ENCODE data around the gene PTTG1IP.

The PTTG1IP gene

DNA sequence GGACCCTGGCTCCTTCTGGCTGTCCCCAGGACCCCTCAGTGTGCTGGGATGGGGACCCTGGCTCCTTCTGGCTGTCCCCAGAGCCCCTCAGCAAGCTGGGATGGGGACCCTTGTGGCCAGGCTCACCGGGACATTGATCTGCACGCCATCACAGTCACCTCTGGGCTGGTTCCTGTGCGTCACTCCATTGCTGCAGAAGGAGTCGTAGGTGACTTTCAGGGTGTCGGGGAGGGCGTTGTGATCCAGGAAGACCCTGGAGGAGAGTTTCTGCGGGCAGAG lies 19.7 kb upstream of the PTTG1IP start:
- Histone ChIP-seq H3K4me1 (ENCODE audit: control insufficient read depth, insufficient read depth, low read length, unreplicated experiment) (no peaks in the 10 kb centered on the region), H2AFZ (ENCODE audit: low read length, unreplicated experiment) (no peak overlapping the region), H3K4me3 (ENCODE audit: low read depth, low read length) (no peak overlapping the region), H3K27ac (ENCODE audit: low read depth, low read length) (no peak overlapping the region), H3K27me3 (ENCODE audit: insufficient read depth, low read length) (peaks cover 48% of the 10 kb centered on the region), H3K36me3 (ENCODE audit: insufficient read depth, low read length) (no peaks in the 10 kb centered on the region), H3K79me2 (ENCODE audit: control insufficient read depth, insufficient read depth, low read length, unreplicated experiment) (no peaks in the 10 kb centered on the region)

DNA sequence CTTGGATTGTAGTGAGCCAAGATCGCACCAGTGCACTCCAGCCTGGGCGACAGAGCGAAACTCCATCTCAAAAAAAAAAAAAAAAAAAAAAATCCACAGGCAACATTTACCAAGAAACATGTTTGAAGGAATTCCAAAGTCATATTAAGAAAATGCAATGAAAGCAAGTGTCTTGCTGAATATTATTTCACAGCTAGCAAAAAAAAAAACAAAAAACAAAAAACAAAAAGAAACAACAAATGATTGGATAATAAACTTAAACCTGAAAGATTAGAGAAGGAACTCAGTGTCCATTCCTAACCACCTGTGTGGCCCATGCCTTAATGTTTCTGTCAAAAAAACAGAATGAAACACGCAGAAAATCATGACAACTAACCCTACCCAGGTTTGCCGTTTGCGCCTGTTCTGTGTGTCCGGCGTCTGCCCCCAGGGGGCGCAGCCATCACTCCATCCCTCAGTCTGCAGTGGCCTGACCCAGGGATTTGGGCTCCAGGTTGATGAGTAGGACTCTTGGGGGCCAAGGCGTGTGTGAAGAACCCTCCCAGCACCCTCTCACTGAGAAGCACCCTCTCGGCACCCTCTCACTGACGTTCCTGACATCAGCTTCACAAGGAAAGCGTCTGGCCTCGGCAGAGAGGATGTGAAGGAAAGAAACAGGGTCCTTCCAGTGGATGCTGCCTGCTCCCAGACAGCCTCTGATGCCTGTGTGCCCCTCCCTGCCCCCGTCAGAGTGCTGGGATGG lies 19.2 kb upstream of the PTTG1IP start:
- Histone ChIP-seq H3K36me3 (ENCODE audit: insufficient read depth, low read length) (no peaks in the 10 kb centered on the region), H3K27ac (ENCODE audit: low read depth, low read length) (no peak overlapping the region), H3K79me2 (ENCODE audit: control insufficient read depth, insufficient read depth, low read length, unreplicated experiment) (no peaks in the 10 kb centered on the region), H3K4me1 (ENCODE audit: control insufficient read depth, insufficient read depth, low read length, unreplicated experiment) (no peaks in the 10 kb centered on the region), H3K27me3 (ENCODE audit: insufficient read depth, low read length) (peaks cover 42% of the 10 kb centered on the region; the same call in 1 of the 2 replicates), H3K4me3 (ENCODE audit: low read depth, low read length) (no peak overlapping the region), H2AFZ (ENCODE audit: low read length, unreplicated experiment) (no peak overlapping the region)

DNA sequence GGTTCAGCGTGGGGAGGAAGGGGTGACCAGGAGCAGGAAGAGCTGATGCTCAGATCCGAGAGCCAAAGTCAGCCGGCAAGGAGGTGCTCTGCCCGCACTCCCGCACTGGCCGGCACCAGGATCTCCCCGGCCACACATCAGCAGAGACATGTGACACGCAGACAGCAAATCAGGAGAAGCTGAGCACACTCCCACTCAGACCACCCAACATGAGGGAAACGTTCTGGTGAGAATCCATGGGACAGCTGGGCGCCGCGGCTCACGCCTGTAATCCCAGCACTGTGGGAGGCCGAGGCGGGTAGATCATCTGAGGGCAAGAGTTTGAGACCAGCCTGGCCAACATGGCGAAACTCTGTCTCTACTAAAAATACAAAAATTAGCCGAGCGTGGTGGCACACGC lies 18.6 kb upstream of the PTTG1IP start:
- no peak overlapping the region for H2AFZ ChIP-seq (ENCODE audit: low read length, unreplicated experiment)
- no peak overlapping the region for H3K27ac ChIP-seq (ENCODE audit: low read depth, low read length)
- no peaks in the 10 kb centered on the region for H3K4me1 ChIP-seq (ENCODE audit: control insufficient read depth, insufficient read depth, low read length, unreplicated experiment)
- H3K36me3 ChIP-seq (ENCODE audit: insufficient read depth, low read length): no peaks in the 10 kb centered on the region
- no peaks in the 10 kb centered on the region for H3K79me2 ChIP-seq (ENCODE audit: control insufficient read depth, insufficient read depth, low read length, unreplicated experiment)
- no peak overlapping the region for H3K4me3 ChIP-seq (ENCODE audit: low read depth, low read length)
- H3K27me3 ChIP-seq (ENCODE audit: insufficient read depth, low read length): peaks cover 40% of the 10 kb centered on the region; the same call in 1 of the 2 replicates

DNA sequence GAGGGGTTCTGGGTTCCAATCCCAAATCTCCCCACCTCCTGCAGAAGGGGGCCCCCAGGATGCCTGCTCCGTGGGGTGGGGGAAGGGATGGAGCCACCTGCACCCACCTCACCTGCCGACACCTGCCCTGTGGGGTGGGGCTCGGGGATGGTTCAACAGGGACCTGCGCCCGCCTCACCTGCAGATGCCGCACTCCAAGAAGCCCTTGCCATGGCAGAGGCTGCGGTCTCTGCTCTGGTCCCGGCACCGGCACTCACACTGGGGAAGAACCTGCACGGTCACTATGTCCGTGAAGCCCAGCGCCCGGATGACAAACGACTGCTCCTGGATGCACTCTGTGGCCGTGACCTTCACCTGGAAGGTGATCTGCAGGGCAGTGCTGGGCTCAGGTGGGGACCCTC lies 18.1 kb upstream of the PTTG1IP start:
- Histone ChIP-seq H3K27ac (ENCODE audit: low read depth, low read length) (no peak overlapping the region), H3K79me2 (ENCODE audit: control insufficient read depth, insufficient read depth, low read length, unreplicated experiment) (no peaks in the 10 kb centered on the region), H3K36me3 (ENCODE audit: insufficient read depth, low read length) (no peaks in the 10 kb centered on the region), H3K27me3 (ENCODE audit: insufficient read depth, low read length) (peaks cover 40% of the 10 kb centered on the region; the same call in 1 of the 2 replicates), H2AFZ (ENCODE audit: low read length, unreplicated experiment) (no peak overlapping the region), H3K4me3 (ENCODE audit: low read depth, low read length) (no peak overlapping the region), H3K4me1 (ENCODE audit: control insufficient read depth, insufficient read depth, low read length, unreplicated experiment) (no peaks in the 10 kb centered on the region)

DNA sequence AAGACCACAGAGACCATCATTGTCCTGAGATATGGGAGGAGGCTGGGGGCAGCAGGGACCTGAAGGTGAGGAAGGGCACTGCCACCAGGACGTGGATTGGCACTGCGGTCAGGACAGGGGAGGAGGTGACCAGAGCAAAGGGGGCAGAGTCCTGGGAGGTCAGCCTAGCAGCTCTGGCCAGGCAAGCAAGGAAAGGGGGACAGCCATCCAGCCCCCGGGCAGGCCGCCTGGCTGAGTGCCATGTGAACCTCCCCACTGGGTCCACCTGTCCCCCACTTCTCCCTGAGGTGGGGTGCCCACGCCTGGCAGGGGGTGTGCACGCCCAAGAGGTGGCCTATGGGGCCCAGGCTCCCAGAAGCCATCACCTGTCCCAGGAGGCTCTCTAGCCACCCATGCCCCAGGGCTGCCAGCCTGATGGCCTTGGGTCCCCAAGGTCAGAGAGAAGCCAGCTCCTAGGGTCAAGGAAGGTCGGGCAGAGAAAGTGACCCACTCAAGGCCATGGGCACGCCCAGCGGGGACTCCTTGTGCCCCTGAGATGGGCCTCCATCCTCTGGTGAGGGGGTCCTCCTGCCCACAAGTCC lies 17.6 kb upstream of the PTTG1IP start:
- H3K27me3 ChIP-seq (ENCODE audit: insufficient read depth, low read length): peaks cover 40% of the 10 kb centered on the region; the same call in 1 of the 2 replicates
- no peak overlapping the region for H3K4me3 ChIP-seq (ENCODE audit: low read depth, low read length)
- no peak overlapping the region for H2AFZ ChIP-seq (ENCODE audit: low read length, unreplicated experiment)
- no peaks in the 10 kb centered on the region for H3K4me1 ChIP-seq (ENCODE audit: control insufficient read depth, insufficient read depth, low read length, unreplicated experiment)
- H3K79me2 ChIP-seq (ENCODE audit: control insufficient read depth, insufficient read depth, low read length, unreplicated experiment): no peaks in the 10 kb centered on the region
- H3K36me3 ChIP-seq (ENCODE audit: insufficient read depth, low read length): no peaks in the 10 kb centered on the region
- no peak overlapping the region for H3K27ac ChIP-seq (ENCODE audit: low read depth, low read length)

DNA sequence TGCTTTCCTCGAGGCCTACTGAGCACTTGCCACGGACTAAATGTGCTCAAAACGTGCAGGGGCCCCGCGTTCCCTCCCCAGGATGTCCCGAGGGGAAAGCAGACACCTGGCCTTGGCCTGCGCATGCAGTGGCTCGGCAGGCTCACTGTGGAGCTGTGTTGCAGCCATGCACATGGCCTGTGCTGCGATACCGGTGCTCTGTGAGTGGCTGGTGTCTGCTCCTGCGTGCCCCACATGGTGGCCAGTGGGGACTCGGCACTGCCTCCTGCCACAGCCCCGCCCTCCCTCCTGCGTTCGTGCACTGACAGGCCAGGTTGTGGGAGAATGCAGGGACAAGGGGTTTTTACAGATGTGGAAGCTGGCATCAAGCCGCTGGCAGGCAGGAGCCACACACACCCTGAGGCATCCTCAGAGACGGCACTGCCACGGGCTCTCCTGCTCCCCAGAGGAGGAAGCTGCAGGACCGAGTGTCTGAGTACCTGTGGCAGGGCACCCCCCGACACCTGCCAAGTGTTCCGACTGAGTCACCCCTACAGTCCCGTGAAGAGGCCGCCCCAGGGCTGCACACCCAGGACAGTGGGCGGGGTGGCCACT lies 16.9 kb upstream of the PTTG1IP start:
- H3K27me3 ChIP-seq (ENCODE audit: insufficient read depth, low read length): peaks cover 40% of the 10 kb centered on the region; the same call in 1 of the 2 replicates
- no peaks in the 10 kb centered on the region for H3K79me2 ChIP-seq (ENCODE audit: control insufficient read depth, insufficient read depth, low read length, unreplicated experiment)
- no peaks in the 10 kb centered on the region for H3K4me1 ChIP-seq (ENCODE audit: control insufficient read depth, insufficient read depth, low read length, unreplicated experiment)
- H3K27ac ChIP-seq (ENCODE audit: low read depth, low read length): no peak overlapping the region
- H3K36me3 ChIP-seq (ENCODE audit: insufficient read depth, low read length): no peaks in the 10 kb centered on the region
- H3K4me3 ChIP-seq (ENCODE audit: low read depth, low read length): no peak overlapping the region
- H2AFZ ChIP-seq (ENCODE audit: low read length, unreplicated experiment): no peak overlapping the region

DNA sequence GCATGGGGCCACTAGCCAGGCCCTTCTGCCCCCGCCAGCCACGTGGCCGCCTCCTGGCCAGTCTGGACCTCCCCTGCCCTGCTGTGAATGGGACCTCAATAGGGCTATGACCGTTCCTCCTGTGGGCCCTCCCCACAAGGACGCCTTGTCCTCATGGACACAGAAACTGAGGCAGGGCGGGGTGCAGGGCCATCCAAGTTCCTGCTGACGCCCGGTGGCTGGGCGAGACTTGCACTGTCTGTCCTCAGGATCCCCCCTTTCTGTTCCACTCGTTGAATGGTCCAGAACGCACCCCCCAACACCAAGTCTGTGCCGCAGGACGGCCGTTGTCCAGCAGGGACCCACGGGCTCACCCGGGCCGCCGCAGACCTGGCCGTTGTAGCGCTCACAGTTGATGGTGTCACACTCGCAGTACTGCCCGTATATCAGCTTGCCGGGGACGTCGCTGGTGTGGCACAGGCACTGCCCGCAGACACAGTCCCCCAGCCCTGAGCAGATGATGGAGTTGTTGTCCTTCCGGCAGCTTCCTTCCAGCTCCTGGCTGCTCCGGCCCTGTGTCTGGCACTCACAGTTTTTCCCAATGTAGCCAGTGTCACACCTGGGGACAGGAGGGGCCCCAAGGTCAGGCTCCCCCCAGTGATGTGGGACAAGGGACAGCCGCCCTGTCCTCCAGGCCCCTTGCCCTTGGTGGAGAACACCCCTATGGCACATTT lies 16.3 kb upstream of the PTTG1IP start:
- Histone ChIP-seq H2AFZ (ENCODE audit: low read length, unreplicated experiment) (no peak overlapping the region), H3K27me3 (ENCODE audit: insufficient read depth, low read length) (peaks cover 40% of the 10 kb centered on the region; the same call in 1 of the 2 replicates), H3K4me1 (ENCODE audit: control insufficient read depth, insufficient read depth, low read length, unreplicated experiment) (no peaks in the 10 kb centered on the region), H3K79me2 (ENCODE audit: control insufficient read depth, insufficient read depth, low read length, unreplicated experiment) (no peaks in the 10 kb centered on the region), H3K36me3 (ENCODE audit: insufficient read depth, low read length) (no peaks in the 10 kb centered on the region), H3K27ac (ENCODE audit: low read depth, low read length) (no peak overlapping the region), H3K4me3 (ENCODE audit: low read depth, low read length) (no peak overlapping the region)

DNA sequence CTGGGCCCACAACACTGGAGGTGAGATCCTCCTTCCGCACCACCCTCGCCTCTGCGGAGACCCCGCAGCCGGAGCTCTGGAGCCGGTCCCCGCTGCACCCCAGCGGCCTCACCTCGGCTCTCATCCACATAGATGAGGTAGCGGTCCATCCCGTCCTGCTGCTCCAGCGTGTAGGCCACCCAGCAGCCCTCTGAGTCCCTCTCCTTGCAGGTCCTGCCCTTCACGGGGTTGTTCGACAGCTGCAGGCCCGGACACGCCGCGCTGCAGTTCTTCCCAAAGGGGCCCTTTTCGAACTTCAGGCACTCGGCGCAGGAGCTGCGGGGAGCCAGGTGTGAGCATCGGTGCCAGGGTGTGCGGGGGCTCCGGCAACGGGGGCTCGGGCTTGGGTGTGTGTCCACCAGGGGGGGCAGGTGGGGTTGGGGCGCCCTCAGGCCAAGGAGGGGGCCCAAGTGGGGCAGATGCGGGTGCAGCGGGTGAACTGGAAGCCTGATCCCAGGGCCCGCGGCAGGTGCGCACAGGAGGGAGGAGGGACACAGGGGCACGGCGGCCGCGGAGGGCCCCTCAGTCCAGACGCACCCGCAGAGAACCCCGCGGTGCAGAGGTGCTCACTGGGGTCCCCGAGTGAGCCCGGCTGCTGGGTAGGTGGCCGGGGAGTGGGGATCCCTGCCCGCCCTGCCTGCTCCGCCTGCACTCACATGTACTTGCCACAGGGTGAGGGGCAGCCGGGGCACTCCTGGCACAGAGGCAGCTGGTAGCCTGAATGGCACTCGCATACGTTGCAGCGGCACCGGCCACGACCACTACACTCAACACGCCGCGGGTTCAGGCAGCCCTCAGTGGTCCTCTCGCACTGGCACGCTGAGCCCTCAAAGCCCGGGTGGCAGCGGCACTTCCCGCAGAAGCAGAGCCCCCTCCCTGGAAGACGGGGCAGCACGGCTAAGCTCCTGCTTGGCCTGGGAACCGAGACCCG lies 15.4 kb upstream of the PTTG1IP start:
- Histone ChIP-seq H3K36me3 (ENCODE audit: insufficient read depth, low read length) (no peaks in the 10 kb centered on the region), H3K27me3 (ENCODE audit: insufficient read depth, low read length) (peaks cover 34% of the 10 kb centered on the region; the same call in 1 of the 2 replicates), H2AFZ (ENCODE audit: low read length, unreplicated experiment) (no peak overlapping the region), H3K4me1 (ENCODE audit: control insufficient read depth, insufficient read depth, low read length, unreplicated experiment) (no peaks in the 10 kb centered on the region), H3K27ac (ENCODE audit: low read depth, low read length) (no peak overlapping the region), H3K79me2 (ENCODE audit: control insufficient read depth, insufficient read depth, low read length, unreplicated experiment) (no peaks in the 10 kb centered on the region), H3K4me3 (ENCODE audit: low read depth, low read length) (no peak overlapping the region)

DNA sequence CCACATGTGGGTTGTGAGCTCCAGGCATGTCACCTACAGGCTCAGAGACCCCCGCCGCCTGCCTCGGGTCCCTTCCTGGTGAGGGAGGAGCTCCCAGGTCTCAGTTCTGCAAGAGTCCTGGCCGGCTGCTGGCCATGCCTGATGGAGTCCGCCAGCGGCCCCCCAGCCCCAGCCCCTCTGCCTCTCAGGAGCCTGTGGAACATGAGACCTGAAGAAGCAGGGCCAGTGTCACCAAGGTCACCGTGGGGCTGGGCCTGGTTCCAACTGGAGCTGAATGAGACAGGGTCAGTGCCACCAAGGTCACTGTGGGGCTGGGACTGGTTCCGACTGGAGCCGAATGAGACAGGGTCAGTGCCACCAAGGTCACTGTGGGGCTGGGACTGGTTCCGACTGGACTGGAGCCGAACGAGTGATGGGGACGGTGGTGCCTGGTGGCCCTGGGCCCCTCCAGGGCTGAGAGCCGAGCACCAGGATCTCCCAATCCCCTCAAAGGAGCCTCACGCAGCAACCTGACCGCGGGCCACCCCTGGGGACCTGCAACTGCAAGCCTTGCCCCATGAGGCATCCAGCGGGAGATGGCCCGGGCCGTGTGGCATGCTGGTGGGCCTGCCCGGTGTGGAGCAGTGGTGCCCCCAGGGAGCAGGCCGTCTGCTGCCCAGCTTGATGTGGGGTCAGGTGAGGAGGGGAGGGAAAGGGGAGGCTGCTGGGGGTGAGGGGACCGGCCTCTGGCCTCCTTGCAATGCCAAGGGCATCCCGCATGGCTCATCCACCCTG lies 14.5 kb upstream of the PTTG1IP start:
- Histone ChIP-seq H3K4me3 (ENCODE audit: low read depth, low read length) (no peak overlapping the region), H3K4me1 (ENCODE audit: control insufficient read depth, insufficient read depth, low read length, unreplicated experiment) (no peaks in the 10 kb centered on the region), H3K36me3 (ENCODE audit: insufficient read depth, low read length) (no peaks in the 10 kb centered on the region), H3K27me3 (ENCODE audit: insufficient read depth, low read length) (peaks cover 28% of the 10 kb centered on the region; the same call in 1 of the 2 replicates), H3K79me2 (ENCODE audit: control insufficient read depth, insufficient read depth, low read length, unreplicated experiment) (no peaks in the 10 kb centered on the region), H2AFZ (ENCODE audit: low read length, unreplicated experiment) (no peak overlapping the region), H3K27ac (ENCODE audit: low read depth, low read length) (no peak overlapping the region)

All from ACC112 (cell line).